SK-N-SH (cell line): ENCODE data around the gene RILPL2. TPM values are rescaled to one million over a fixed set of nuclear protein-coding genes. Genes with fewer than 3 reads are reported as not detected.

Experiments used
- CTCF ChIA-PET: fragments of 300-600, 350-600 bp; formaldehyde crosslinking; extraction: SDS; loops from one replicate; lab custom pipeline; 2021; lab: Yijun Ruan, JAX
- POLR2A ChIA-PET: fragments of 350-600 bp; sonication (Branson Sonifier 250); formaldehyde crosslinking; extraction: SDS; loops from one replicate; lab custom pipeline; 2020; ENCODE audit warnings: antibody characterized with exemption, inconsistent platforms; lab: Yijun Ruan, JAX
- DNase-seq: peaks from one replicate; pipeline ENCODE4 v3.0.0; 2012
- H2AFZ ChIP-seq: fragments of 200-600 bp; sonication (generic); 2 replicates; pipeline ENCODE4 v1.8.1; 2016; ENCODE audit warnings: antibody characterized with exemption, mild to moderate bottlenecking, low read depth
- H3F3A ChIP-seq: fragments of 200-600 bp; sonication (generic); replicated peaks from 2 replicates; pipeline ENCODE3; 2016; ENCODE audit warnings: antibody characterized with exemption, mild to moderate bottlenecking; ENCODE audit not compliant: insufficient read depth
- H3K27ac ChIP-seq, 2 experiments: fragments of 200-500 bp in 1 of 2; fragments of 200-600 bp in 1 of 2; sonication (Bioruptor generic) in 1 of 2; sonication (generic), shearing (Covaris generic) in 1 of 2; 2 replicates each; pipeline versions ENCODE4 v1.5.1 to v1.6.1; 2014 to 2016; ENCODE audit warnings: low read depth in 2 of 2, inconsistent platforms in 1 of 2, low read length in 1 of 2, mild to moderate bottlenecking in 1 of 2, mixed read lengths in 1 of 2
- H3K27me3 ChIP-seq: fragments of 200-600 bp; sonication (generic), shearing (Covaris generic); 2 replicates; pipeline ENCODE4 v1.6.1; 2016; ENCODE audit warnings: mixed run types; ENCODE audit not compliant: insufficient read depth
- H3K36me3 ChIP-seq, 2 experiments: fragments of 200-500 bp in 1 of 2; fragments of 200-600 bp in 1 of 2; sonication (Bioruptor generic) in 1 of 2; sonication (generic) in 1 of 2; replicated peaks in 1 of 2; 2 replicates each; pipeline versions ENCODE3 to v1.5.1; 2014 to 2016; ENCODE audit warnings: low read length in 1 of 2, mild to moderate bottlenecking in 1 of 2; ENCODE audit not compliant: insufficient read depth in 2 of 2, control insufficient read depth in 1 of 2
- H3K4me1 ChIP-seq, 2 experiments: fragments of 200-500 bp in 1 of 2; fragments of 200-600 bp in 1 of 2; sonication (Bioruptor generic) in 1 of 2; sonication (generic), shearing (Covaris generic) in 1 of 2; 2 replicates each; pipeline versions ENCODE4 v1.5.1 to v1.6.1; 2014 to 2016; ENCODE audit warnings: low read depth in 1 of 2, low read length in 1 of 2, mixed run types in 1 of 2; ENCODE audit not compliant: insufficient read depth in 2 of 2, control insufficient read depth in 1 of 2
- H3K4me2 ChIP-seq: fragments of 200-600 bp; sonication (generic), shearing (Covaris generic); 2 replicates; pipeline ENCODE4 v1.6.1; 2017; ENCODE audit warnings: mixed run types
- H3K4me3 ChIP-seq, 2 experiments: fragments of 200-500 bp in 1 of 2; fragments of 200-600 bp in 1 of 2; sonication (Bioruptor generic) in 1 of 2; sonication (generic), shearing (Covaris generic) in 1 of 2; 2 replicates each; pipeline versions ENCODE4 v1.5.1 to v1.8.1; 2014 to 2016; ENCODE audit warnings: low read depth in 2 of 2, inconsistent platforms in 1 of 2, low read length in 1 of 2, mild to moderate bottlenecking in 1 of 2, mixed read lengths in 1 of 2, moderate library complexity in 1 of 2
- H3K79me2 ChIP-seq: fragments of 200-600 bp; sonication (generic); 2 replicates; pipeline ENCODE4 v1.8.1; 2017; ENCODE audit warnings: mild to moderate bottlenecking; ENCODE audit not compliant: insufficient read depth
- H3K9ac ChIP-seq: fragments of 200-600 bp; sonication (generic); 2 replicates; pipeline ENCODE4 v1.6.1; 2017; ENCODE audit warnings: mixed run types
- H3K9me2 ChIP-seq: fragments of 200-600 bp; sonication (generic); 2 replicates; pipeline ENCODE4 v1.6.1; 2017; ENCODE audit warnings: mixed run types
- H3K9me3 ChIP-seq: fragments of 200-600 bp; sonication (generic); 2 replicates; pipeline ENCODE4 v1.6.1; 2017; ENCODE audit warnings: mixed run types, mild to moderate bottlenecking, moderate library complexity
- H4K20me1 ChIP-seq: fragments of 200-600 bp; sonication (generic); 2 replicates; pipeline ENCODE4 v1.6.1; 2017; ENCODE audit warnings: mild to moderate bottlenecking, mixed run types; ENCODE audit not compliant: insufficient read depth
- EP300 ChIP-seq, 2 experiments: IDR thresholded peaks; 2 replicates each; pipeline versions ENCODE4 v1.4.0 to v1.6.1; 2012; ENCODE audit warnings: borderline replicate concordance in 1 of 2, low read depth in 1 of 2, low read length in 1 of 2
- EZH2phosphoT487 ChIP-seq: fragments of 200-600 bp; sonication (generic); IDR thresholded peaks from 2 replicates; pipeline ENCODE4 v1.6.1; 2017; ENCODE audit warnings: low read depth, mixed run types, mild to moderate bottlenecking, antibody characterized with exemption, moderate library complexity, borderline replicate concordance
- GABPA ChIP-seq: IDR thresholded peaks from 2 replicates; pipeline ENCODE4 v1.4.0; 2012; ENCODE audit warnings: low read depth, mild to moderate bottlenecking
- IRF3 ChIP-seq: fragments of 150-350 bp; IDR thresholded peaks from 2 replicates; pipeline ENCODE4 v1.6.1; 2016; ENCODE audit warnings: mild to moderate bottlenecking, low read depth, low read length
- JUND ChIP-seq: IDR thresholded peaks from 2 replicates; pipeline ENCODE4 v1.4.0; 2012
- MAX ChIP-seq: IDR thresholded peaks from 2 replicates; pipeline ENCODE4 v1.4.0; 2012; ENCODE audit warnings: low read depth
- MEF2A ChIP-seq: IDR thresholded peaks from 2 replicates; pipeline ENCODE4 v1.4.0; 2012; ENCODE audit warnings: low read depth, borderline replicate concordance
- NFIC ChIP-seq: IDR thresholded peaks from 2 replicates; pipeline ENCODE4 v1.4.0; 2012; ENCODE audit warnings: borderline replicate concordance
- POLR2AphosphoS5 ChIP-seq: IDR thresholded peaks from 2 replicates; pipeline ENCODE4 v1.6.1; 2012; ENCODE audit warnings: low read depth, low read length
- RFX5 ChIP-seq: IDR thresholded peaks from 2 replicates; pipeline ENCODE4 v1.6.1; 2012; ENCODE audit warnings: mild to moderate bottlenecking, improper control_type of control experiment, low read length
- RXRA ChIP-seq: IDR thresholded peaks from 2 replicates; pipeline ENCODE4 v1.4.0; 2012; ENCODE audit warnings: low read depth, mild to moderate bottlenecking, borderline replicate concordance
- TAF1 ChIP-seq: IDR thresholded peaks from 2 replicates; pipeline ENCODE4 v1.6.1; 2012; ENCODE audit warnings: low read depth, mild to moderate bottlenecking, low read length, moderate library complexity, borderline replicate concordance
- TEAD4 ChIP-seq: IDR thresholded peaks from 2 replicates; pipeline ENCODE4 v1.4.0; 2012; ENCODE audit warnings: mild to moderate bottlenecking, borderline replicate concordance; ENCODE audit not compliant: insufficient read depth
- YY1 ChIP-seq: IDR thresholded peaks from 2 replicates; pipeline ENCODE4 v1.4.0; 2012; ENCODE audit warnings: low read depth, mild to moderate bottlenecking
- WGBS: methylation state at CpG from one replicate; pipeline ENCODE4 v1.1.6; 2017; ENCODE audit warnings: low lambda C conversion rate; 5-methylcytosine and 5-hydroxymethylcytosine counted together
- polyA plus RNA-seq, 3 experiments: library from polyadenylated mRNA; depleted of rRNA; stranded (reverse); fragments of >200 nt; gene quantifications; 2 replicates each; pipeline ENCODE4 v1.2.3, GENCODE V29; 2012

RILPL2 gene
- polyA plus RNA-seq, 1 of the 3 experiments (the other 2 are of a cell fraction) = 5.0 TPM

- peak overlapping the region; percentile 5; the same call in 1 of the 2 replicates for H3K4me2 ChIP-seq
- WGBS = 71% methylated on average over 18 of the region's 18 CpGs
- no peaks in the 10 kb centered on the region for H3K9me2 ChIP-seq
- ChIA-PET POLR2A (interaction anchor here (0.7 kb wide), 1 partner anchor 103 kb away, joined by 6 read pairs; no protein-coding TSS in a partner anchor), CTCF (no interaction called here)
- H3K79me2 ChIP-seq = no peaks in the 10 kb centered on the region
- TF ChIP-seq MAX (no peak), RXRA (no peak), POLR2AphosphoS5 (no peak), IRF3 (no peak), GABPA (no peak), EP300 (IDR thresholded peaks at IDR 0.05; ENCODE audit: borderline replicate concordance in 1 of 2, low read depth in 1 of 2, low read length in 1 of 2) (no peak), NFIC (no peak), RFX5 (no peak), YY1 (no peak), TAF1 (no peak), MEF2A (no peak), JUND (no peak), EZH2phosphoT487 (no peak), TEAD4 (no peak)
- H3K4me3 ChIP-seq = no peak overlapping the region
- no peak overlapping the region; the same call in 1 of the 2 replicates for H3K9ac ChIP-seq
- no peaks in the 10 kb centered on the region for H3K27me3 ChIP-seq
- H3K9me3 ChIP-seq = no peaks in the 10 kb centered on the region
- DNase-seq = no peak
- peak overlapping the region in 1 of 2 experiments; percentile 34; a peak in 2 of 4 replicates for H3K27ac ChIP-seq
- no peaks in the 10 kb centered on the region for H3F3A ChIP-seq
- H3K36me3 ChIP-seq = no peaks in the 10 kb centered on the region
- peaks cover 0 to 2% of the 10 kb centered on the region in 2 experiments; a peak in 2 of 4 replicates for H3K4me1 ChIP-seq
- no peaks in the 10 kb centered on the region for H4K20me1 ChIP-seq
- H2AFZ ChIP-seq = peak overlapping the region; percentile 46
Observed at GRCh38 chr12:123445388-123446332, 9.2 kb upstream of the RILPL2 start.
